EH (cell line): ENCODE data around the gene SLC51B.

Source experiments
- DNase-seq: peaks from one replicate; pipeline ENCODE4 v3.0.0-alpha.2; 2015; ENCODE audit warnings: low read depth

SLC51B gene

DNA sequence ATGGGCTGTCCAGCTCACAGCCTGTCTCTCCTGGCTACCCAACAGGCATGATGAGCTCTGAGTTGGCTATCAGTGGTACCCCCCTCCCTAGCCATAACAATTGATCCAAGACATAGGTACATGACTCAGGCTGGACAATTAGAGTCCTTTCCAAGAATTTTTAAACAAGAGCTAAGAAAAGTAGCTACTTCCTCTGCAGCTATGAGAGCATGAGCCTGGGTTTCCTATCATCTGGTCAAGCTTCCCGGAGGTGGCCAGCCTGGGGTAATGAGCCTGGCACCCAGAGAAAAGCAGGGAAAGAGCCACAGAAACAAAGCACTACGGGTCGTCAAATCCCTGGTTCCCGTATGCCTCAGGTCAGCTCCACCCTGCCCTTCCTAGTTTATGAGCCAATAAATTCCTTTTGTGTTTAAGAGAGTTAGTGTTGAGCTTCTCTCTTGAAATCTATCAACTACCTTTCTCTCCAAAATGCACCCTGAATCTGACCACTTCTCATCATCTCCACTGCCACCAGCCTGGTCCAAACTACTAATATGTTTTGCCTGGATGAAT, 2.3 kb upstream of the SLC51B start:
- no peak for DNase-seq

DNA sequence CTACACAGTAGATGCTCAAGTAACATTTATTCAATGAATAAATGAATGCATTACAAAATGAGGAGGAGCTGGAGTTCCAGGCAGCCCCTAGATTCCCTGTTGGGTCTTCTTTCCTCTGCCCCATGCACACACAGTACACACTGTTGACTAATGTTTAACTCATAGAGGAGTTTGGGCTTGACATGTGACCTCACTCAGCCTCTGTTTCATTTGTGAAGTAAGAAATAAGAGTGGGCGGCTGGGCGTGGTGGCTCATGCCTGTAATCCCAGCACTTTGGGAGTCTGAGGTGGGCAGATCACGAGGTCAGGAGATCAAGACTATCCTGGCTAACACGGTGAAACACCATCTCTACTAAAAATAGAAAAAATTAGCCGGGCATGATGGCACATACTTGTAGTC, 969 bp upstream of the SLC51B start:
- DNase-seq, result peak; percentile 48

DNA sequence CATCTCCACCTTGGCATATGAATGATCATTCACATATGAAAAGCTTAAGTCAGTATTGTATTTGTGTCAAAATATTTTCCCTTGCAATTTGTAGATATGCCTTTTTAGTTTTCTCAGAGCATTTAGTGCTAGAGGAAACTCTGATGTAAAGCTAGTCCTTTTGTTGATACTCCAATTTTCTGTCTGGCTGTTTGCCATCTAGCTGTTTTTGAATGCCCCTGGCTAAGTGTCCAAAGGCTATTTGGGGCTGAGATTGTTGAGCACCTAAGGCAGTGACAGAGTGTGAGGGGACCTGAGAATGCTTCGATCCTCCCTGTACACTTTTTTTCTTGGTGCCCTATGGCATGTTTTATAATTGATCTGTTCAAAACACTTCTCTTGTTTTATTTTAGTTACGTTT, 3.1 kb downstream of the SLC51B start:
- DNase-seq, result no peak

DNA sequence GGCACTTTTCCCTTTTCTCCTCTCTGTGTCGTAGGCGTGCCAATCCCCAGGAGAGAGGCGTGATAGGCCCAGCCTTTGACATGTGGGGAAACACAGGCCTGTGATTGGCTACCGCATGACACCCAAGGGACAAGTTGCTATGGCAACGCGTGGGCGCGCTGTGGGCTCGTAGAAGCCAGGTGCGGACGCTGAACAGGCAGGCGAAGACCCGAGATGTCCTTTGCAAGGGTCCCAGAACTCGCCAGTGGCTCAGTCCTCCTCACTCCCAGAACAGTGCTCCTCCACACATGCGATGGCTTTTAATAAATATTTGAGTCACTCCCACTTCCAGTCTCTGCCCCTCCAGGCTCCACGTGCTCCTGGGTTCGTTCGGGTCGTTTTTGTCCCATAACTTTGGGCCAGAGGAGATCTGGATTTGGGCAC, 4.2 kb downstream of the SLC51B start:
- DNase-seq, result peak; percentile 95

DNA sequence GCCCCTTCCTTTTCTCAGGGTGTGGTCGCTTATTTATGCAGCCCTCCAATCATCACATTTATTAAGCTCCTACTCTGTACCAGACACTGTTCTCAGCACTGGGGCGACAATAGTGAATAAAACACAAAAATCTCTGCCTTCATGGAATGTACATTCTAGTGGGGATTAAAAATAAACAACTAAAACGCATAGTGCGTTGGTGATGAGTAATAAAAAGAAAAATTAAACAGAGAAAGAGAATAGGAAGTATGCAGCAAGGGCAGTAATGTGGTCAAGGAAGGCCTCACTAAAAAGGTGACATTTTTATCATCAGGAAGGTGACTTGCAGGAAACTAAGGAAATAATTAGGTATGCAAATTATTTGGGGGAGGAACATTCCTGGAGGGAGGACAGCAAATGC, 5.1 kb downstream of the SLC51B start:
- peak; percentile 58 for DNase-seq

DNA sequence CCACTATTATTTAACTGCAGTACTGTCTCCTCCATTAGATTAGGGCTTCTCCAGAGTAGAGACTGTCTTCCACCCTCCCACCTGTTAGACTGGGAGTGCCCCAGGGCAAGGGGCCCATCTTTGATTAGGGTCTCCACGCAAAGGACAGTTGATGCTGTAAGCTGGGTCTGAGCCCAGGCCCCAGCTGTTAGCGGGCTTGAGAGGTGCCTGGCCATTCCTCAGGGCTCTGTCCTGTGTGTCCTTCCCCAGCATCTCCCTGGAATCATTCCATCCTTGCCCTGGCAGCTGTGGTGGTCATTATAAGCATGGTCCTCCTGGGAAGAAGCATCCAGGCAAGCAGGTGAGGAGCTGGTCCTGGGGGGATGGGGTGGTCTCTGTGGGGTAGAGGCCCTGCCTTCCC, 6.1 kb downstream of the SLC51B start:
- DNase-seq, result no peak

DNA sequence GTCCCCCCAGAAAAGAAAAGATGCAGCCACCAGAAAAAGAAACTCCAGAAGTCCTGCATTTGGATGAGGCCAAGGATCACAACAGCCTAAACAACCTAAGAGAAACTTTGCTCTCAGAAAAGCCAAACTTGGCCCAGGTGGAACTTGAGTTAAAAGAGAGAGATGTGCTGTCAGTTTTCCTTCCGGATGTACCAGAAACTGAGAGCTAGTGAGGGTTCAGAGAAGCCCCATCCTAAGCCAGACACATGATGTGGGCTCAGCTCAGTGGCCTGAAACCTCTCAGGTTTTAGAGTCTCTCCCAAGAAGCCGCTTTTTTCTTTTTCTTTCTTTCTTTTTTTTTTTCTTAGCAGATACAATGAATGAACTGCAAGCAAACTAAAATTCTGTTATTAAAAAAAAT, 7.8 kb downstream of the SLC51B start:
- DNase-seq, result no peak

DNA sequence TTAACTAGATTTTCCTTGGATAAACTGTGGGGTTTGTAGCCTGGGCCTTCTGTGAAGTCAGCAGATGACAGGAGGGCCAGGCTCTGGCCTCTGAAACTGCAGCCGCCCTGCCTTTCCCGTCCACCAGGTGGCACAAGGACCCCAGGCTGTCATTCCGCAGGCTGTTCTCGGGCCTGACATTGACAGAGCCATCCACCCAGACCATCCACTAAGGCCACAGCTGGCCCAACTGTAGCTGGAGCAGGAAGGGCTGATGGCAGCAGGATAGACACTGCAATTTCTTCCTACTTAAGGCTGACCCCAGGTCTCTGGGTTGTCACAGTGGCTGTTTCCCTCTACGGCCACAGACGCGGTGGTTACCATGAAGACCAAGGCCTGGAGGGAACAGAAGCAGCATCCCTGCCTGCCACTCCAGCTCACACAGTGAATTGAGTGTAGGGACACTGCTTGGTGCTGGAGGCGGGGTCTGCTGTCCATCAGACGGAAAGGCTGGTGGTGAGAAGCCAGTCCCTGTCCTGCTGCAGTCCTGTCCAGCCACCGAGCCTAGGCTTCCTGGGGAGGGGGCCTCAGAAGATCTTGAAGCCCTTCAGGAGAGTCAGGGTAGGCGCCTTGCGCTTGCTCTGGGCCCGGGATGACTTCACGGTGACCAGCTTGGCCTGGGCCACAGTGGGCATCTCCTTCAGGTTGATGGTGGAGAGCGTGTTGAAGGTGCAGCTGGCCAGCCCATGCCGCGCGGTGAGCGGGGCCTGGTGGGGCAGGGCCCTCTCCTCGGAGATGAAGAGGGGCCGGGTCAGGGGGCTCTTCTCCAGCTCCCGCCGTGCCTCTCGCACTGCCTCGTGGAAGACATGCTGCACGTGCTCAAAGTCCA, 9.4 kb downstream of the SLC51B start:
- peak; percentile 75 for DNase-seq

DNA sequence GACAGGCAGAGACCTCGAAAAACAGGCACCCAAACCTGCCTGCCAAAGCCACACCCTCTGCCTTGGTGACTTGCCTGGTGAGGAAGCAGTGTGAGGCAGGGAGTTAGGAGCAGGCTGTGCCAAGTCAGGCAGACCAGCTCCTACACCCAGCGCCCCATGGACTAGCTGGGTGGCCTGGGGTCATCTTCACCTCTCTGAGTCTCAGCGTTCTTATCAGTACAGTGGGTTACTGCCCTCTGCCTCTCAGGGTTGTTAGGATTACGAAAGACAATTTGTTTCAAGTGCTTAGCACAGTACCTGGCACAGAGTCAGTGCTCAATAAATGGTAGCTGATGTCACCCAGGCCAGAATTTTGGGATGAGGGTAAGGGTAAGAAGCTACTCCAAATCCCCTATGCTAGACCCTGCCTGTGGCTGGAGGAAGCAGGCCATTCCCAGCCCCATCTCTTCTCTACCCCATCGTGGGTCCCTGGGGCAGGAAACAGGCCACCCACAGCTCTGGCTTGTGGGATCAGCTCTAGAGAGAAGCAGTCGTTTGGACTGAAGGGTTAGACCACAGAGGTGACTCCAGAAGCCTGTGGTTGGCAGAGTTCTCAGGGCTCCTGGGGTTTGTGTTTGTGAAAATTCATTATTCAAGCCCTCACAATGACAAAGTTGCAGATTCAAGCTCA, 10.1 kb downstream of the SLC51B start:
- peak; percentile 30 for DNase-seq

DNA sequence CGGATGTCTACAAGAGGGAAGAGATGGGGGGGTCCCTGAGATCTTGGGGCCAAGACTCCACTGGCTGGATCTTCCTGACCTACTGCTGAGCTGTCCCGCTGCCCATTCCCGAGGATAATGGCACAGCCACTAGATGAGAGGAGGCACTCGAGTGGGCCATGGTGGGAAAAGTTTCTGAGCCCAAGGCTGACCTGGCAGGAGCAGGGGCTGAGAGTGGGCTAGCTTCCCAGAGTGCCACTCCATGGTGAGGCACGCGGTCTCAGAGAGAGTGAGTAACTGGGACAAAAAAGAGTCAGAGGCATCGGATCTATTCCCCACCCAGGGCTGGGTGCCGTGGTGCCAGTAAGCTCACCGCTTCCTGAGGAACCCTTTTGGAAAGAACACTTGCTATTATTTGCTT, 10.9 kb downstream of the SLC51B start:
- no peak for DNase-seq

DNA sequence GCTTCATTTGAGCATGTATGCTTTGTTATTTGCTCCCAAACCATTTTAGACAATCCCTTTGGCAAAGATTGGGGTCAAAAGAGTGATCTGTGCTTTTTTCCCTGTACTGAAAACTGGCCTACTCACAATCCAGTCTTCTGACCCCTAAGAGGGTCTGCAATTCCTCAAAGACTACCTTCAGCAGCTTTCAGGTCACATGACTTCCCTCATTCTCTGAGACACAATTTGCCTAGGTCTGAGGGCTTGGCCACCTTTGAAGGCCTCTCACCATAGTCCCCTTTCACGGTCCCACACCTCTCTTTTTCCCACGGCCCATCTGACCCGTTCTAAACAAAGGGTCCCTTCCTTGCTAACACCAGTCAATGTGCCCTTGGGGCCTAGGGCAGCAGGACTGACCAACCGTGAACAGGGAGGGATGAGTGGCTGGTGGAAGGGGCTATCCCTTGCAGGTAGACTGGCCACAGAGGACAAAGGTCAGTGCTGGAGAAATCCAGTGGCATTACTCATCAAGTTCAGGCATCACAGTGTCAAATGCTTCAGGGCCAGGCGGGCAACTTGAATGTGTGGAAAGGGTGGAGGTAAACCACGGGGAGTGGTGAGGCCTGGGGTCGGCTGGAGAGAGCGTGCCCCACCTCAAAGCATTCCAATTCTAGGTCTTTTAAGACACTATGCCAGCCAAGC, 11.8 kb downstream of the SLC51B start:
- DNase-seq, result peak; percentile 28

DNA sequence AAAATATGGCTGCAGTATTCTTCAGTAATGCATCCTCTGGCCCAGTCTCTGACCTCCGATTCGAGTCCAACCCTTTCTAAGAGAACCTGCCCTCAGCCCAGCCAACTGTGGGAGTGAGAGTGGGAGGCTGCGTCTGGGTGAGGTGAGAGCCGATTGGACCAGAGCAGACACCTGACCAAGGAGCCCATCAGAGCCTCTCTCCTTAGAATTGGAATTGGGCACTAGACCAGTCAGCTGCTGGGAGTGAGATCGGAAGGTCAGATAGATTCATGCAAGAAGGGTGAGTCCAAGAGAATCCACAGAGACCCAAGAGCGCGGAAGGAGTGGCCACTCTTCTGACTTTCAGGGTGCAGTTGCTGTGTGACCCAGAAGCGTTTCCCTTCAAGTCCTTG, 12.4 kb downstream of the SLC51B start:
- no peak for DNase-seq

DNA sequence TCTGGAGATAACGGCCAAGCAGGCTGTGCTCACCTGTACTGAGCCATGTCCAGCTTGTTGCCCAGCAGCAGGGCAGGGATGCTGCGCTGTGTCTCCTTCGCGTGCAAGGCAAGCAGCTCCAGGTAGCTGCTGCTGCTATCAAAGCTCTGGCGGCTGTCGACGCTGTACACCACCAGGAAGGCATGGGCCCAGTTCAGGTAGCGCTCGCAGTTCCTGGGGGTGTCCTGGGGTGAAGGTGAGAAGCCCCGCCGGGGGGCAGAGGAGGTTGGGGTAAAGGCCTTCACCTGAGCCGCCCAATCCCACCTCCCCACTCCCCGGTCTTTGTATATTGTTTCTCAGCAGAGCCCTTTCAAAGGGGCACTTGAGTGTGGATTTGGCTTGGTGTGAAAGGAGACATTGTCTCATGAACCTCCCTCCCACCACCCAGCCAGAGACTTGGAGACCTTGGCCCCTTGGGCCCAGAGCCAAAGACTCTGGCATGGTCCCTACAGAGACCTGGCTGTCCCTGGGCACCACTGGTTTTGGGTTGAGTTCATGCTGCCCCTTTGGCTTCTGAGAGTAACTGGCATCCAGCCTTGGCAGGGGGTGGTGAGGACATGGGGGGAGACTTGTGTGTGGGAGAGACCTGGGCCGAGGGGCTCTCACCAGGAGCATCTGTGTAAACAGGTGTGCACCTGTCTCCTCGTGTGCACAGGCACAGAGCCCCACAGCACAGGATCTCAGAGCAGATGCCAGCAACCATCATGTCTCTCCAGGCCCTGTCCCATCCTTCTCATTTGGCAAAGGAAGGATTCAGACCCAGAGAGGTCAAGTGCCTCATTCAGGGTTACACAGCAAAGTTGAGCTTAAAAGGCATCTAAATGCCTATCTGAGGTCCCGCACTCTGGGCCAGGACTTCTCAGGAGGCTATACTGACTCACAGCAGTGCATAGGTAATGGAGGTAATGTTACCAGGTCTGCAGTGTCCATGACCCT, 13.5 kb downstream of the SLC51B start:
- no peak for DNase-seq

DNA sequence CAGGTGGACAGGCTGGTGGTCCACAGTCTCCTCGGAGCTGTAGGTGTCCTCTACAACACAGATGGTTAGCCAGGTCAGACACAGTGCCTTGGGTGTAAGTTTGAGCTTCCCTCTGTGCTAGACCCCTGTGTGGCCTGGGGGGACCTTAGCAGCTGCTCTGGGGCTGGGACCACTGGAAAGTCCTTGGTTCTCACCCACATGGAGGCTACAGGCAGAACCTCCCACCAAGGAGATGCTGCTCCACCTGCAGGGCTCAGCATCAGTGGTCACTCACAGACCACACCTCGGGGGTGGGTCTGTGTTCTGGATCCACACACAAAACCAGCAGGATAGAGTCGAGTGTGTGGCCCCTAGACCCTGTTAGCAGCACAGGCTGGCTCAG, 14.2 kb downstream of the SLC51B start:
- DNase-seq, result no peak

DNA sequence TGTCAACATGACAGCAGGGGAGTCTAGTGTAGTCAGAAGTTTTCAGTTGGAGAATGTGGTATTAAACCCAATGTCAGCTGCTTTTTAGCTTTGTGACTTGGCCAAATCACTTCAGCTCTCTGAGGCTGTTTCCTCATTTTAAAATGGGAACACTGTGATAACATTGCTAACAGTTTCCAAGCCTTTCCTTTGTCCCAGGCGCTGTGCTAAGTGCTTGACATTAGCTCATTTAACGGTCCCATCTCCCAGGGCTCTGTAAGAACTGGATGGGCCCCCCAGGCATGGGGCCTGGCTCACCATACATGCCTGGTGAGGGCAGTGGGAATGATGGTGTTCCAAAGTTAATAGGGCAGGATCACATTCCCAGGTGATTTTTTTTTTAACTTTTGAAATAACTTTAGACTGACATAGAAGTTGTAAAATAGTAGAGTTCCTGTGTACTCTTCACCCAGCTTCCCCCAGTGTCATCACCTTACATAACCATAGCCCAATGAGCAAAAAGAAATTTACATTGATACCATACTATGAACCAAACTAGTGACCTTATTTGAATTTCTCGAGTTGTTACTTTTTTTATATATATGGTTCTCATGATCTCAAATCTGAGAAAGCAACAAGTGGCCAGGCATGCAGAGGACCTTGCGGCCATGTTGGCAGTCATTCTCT, 14.9 kb downstream of the SLC51B start:
- no peak for DNase-seq

DNA sequence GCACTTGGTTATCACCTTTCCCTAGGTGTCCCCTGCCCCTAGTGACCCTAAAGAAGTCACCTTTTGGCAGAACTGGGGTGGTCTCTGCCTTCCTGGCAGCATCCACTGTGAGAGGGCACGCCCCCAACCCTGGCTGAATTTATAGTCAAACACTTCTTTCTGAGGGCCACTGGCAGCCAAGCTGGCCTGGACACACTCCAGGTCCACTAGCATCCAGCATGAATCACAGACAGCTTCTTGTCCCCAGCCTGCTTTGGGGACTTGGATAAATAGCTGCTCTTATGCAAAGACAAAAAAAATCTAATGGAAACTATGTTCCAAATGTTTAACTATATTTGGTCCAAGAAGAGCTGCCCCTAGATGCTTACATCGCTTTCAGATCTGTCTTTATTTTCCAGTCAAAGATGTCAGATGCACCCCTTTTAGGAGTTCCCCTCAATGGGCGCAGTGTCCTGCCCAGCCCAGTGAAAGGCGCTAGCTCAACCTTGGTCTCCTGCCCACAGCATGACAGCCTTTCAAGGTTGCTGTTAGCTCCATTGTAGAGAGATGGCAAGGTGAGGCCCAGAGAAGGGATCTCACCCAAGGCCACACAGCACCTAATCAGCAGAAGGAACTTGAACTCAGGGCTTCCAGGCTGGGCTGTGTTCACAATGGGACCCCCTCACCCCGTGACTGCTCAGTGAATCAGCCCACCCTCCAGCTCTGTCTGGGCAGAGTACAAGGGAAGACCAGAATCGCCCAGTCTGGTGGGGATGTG, 15.6 kb downstream of the SLC51B start:
- DNase-seq, result peak; percentile 45

DNA sequence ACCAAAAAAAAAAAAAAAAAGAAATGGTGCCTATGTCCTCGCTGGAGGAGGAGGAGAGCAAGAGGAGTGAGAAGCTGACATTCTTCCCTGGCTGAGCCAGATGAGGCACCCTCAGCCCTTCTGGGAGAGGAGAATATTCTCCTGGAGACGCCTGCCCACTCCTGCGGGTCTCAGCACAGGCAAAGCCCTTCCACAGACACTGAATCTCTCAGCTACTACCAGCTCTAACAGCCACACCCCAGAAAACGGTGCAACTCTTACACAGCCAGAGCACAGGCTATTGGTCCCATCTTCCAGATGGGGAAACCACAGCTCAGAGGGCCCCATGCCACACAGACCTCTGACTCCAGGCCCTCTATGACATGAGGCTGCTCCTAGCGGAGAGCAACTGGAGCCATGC, 16.9 kb downstream of the SLC51B start:
- DNase-seq, result no peak

DNA sequence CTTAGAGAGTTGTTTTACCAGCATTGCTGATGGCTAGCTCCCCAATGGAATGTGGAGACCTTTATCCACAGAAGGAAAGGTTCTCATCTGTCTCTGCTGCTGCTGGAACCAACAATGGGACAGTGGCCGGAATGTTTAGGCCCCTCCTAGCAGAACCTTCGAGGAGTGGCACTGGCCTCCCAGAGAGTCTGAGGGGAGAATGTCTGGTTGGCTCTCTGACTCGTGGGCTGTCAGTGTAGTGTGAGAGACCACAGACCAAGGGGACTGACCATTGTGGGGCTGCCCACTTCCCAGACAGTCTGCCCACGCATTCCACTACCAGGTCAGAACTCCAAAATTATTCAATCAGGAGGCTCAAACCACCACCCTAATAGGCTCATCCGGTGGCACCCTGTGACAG, 17.5 kb downstream of the SLC51B start:
- DNase-seq, result no peak

DNA sequence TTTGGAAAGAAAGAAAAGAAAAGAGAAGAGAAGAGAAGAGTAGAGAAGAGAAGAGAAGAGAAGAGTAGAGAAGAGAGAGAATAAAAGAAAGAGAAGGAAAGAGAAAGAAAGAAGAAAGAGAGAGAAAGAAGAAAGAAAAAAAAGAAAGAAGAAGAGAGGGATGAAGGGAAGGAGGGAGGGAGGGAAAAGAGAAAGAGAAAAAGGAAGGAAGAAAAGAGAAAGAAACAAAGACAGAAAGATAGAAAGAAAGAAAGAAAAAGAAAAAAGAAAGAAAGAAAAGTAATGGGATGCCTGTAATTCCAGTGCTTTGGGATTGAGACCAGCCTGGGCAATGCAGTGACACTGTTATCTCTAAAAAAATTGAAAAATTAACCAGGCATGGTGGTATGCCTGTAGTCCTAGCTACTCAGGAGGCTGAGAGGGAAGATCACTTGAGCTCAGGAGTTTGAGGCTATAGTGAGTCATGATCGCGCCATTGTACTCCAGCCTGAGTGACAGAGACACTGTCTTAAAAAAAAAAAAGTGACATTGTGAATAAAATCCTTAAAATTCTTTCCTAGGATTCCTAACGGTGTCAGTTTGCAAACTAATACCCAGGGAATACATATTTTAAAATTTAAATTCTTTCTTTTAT, 20.9 kb downstream of the SLC51B start:
- DNase-seq, result no peak
